Gastrocnemius medialis (tissue), 4 donors: ENCODE measurements around the gene TADA3. TPM values are rescaled to one million over a fixed set of nuclear protein-coding genes. Genes with fewer than 3 reads are reported as not detected.

Experiments used
- ATAC-seq, 2 donors: fragments of 150-250 bp; one replicate each; pipeline ENCODE4 v1.9.1; 2016
- DNase-seq, 2 donors: peaks; one replicate each; pipeline ENCODE4 v3.0.0-alpha.2; 2019
- H3K27ac ChIP-seq, 4 donors: fragments of 200-600 bp; sonication (generic); 1 replicate in 1 of 4; 2 replicates in 3 of 4; pipeline ENCODE4 v1.5.1; 2016 to 2018; ENCODE audit warnings: mild to moderate bottlenecking in 2 of 4, moderate library complexity in 1 of 4
- H3K27me3 ChIP-seq, 3 donors: fragments of 200-600 bp; sonication (generic) in 2 of 3; 1 replicate in 1 of 3; 2 replicates in 2 of 3; pipeline versions ENCODE4 v1.5.1 to v1.6.0; 2016 to 2019; ENCODE audit warnings: mild to moderate bottlenecking in 1 of 3, moderate library complexity in 1 of 3
- H3K36me3 ChIP-seq, 2 donors: fragments of 200-600 bp; sonication (generic) in 1 of 2; one replicate each; pipeline ENCODE4 v1.5.1; 2017 to 2018
- H3K4me1 ChIP-seq, 2 donors: fragments of 200-600 bp; sonication (generic) in 1 of 2; one replicate each; pipeline ENCODE4 v1.5.1; 2016 to 2017; ENCODE audit warnings: mild to moderate bottlenecking in 2 of 2
- H3K4me3 ChIP-seq, 4 donors: fragments of 200-600 bp; sonication (generic) in 3 of 4; 1 replicate in 1 of 4; 2 replicates in 3 of 4; pipeline ENCODE4 v1.5.1; 2016 to 2019; ENCODE audit warnings: mild to moderate bottlenecking in 2 of 4
- H3K9me3 ChIP-seq, 3 donors: fragments of 200-600 bp; sonication (generic) in 2 of 3; 1 replicate in 1 of 3; 2 replicates in 2 of 3; pipeline ENCODE4 v1.5.1; 2016 to 2019
- POLR2A ChIP-seq, 2 donors: fragments of 450-650 bp; IDR thresholded peaks; one replicate each; pipeline ENCODE4 v1.6.1; 2017; ENCODE audit warnings: antibody characterized with exemption in 2 of 2, mild to moderate bottlenecking in 2 of 2, moderate library complexity in 2 of 2
- in situ Hi-C, 4 donors: fragments of 200-750 bp; cut with MboI; loops; one replicate each; pipeline versions ENCODE4 v1.15.0 to v1.8.0; 2017; ENCODE audit warnings: low sequenced_read_pairs in 4 of 4
- intact Hi-C: fragments of 100-400 bp; cut with DNase I; formaldehyde crosslinking; loops from one replicate; pipeline ENCODE4 v1.15.1; 2023; ENCODE audit warnings: low total_unique reads
- total RNA-seq, 4 donors: library from RNA; depleted of rRNA; stranded (reverse); fragments of >200 nt; gene quantifications; one replicate each; pipeline versions ENCODE4 v1.1.0 to v1.2.3, GENCODE V29; 2016
- TF ChIP-seq, protein P1 (sequence below), 5 experiments: fragments of 450-650 bp in 3 of 5; fragments of 200-600 bp in 2 of 5; sonication (generic) in 2 of 5; IDR thresholded peaks in 4 of 5; conservative IDR thresholded peaks in 1 of 5; 1 replicate in 4 of 5; 2 replicates in 1 of 5; pipeline ENCODE4 v1.5.1; 2016 to 2019; ENCODE audit warnings: antibody characterized with exemption in 5 of 5, mild to moderate bottlenecking in 3 of 5, moderate library complexity in 3 of 5

TADA3 gene
- total RNA-seq, 4 donors from 2014 or later, result 58.1 to 83.5 (median 66.7) TPM

DNA sequence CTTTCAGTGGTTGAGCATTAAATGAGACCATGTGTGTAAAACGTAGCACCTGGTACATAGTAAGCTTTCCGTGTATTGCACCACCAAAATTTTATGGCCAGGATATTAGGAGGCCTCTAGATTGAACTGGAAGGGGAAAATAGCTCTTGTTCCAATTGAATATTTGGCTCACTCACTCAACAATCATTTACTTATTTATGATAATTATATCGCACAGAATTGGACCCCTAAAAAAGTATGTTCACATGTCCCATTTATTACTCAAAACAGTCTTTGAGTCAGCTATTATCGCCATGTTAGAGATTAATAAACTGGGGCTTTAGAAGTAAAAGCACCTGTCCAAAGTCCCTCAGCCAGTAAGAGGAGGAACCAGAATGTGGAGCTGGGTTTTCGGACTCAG, 12.7 kb upstream of the TADA3 start:
- intact Hi-C loops, result loop anchor here (5.0 kb wide), 1 partner anchor 112 kb away; the partner anchor contains the start of gene IL17RC
- ATAC-seq (no peak), DNase-seq (no peak)
- peaks cover 0 to 65% of the 10 kb centered on the region in 2 donors for H3K36me3 ChIP-seq
- H3K27ac ChIP-seq, result peak overlapping the region in 3 of 4 donors; percentile 89 to 95 (median 93)
- in situ Hi-C loops, result no loop called here
- H3K4me3 ChIP-seq, result no peak overlapping the region
- H3K9me3 ChIP-seq, result no peaks in the 10 kb centered on the region
- H3K4me1 ChIP-seq, result peaks cover 14 to 20% of the 10 kb centered on the region in 2 donors
- no peaks in the 10 kb centered on the region for H3K27me3 ChIP-seq
- no peak for TF ChIP-seq POLR2A (IDR thresholded peaks at IDR 0.05)
- TF ChIP-seq, protein P1, sequence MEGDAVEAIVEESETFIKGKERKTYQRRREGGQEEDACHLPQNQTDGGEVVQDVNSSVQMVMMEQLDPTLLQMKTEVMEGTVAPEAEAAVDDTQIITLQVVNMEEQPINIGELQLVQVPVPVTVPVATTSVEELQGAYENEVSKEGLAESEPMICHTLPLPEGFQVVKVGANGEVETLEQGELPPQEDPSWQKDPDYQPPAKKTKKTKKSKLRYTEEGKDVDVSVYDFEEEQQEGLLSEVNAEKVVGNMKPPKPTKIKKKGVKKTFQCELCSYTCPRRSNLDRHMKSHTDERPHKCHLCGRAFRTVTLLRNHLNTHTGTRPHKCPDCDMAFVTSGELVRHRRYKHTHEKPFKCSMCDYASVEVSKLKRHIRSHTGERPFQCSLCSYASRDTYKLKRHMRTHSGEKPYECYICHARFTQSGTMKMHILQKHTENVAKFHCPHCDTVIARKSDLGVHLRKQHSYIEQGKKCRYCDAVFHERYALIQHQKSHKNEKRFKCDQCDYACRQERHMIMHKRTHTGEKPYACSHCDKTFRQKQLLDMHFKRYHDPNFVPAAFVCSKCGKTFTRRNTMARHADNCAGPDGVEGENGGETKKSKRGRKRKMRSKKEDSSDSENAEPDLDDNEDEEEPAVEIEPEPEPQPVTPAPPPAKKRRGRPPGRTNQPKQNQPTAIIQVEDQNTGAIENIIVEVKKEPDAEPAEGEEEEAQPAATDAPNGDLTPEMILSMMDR (IDR thresholded peaks at IDR 0.05 in 4 of 5, conservative IDR thresholded peaks at IDR 0.05 in 1 of 5), result no peak

DNA sequence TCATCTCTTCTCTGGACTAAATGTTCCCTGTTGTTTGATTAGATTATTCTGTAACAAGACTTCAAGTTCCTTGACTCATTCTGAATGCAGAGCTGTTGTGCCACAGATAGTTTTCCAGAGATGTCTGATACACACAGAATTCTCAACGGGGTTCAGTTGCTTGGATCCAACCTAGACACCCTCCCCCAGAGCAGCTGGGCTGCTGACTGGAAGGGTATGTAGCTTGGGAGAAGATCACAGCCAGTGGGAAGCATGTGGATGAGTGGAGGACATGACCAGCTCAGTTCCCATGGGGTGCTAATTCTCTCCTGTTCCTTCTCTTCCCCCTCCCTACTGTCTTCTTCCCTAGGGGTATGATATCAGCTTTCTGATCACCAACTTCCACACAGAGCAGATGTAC, 11.2 kb upstream of the TADA3 start:
- intact Hi-C loops, result loop anchor here (5.0 kb wide), 1 partner anchor 114 kb away; the partner anchor contains the start of gene IL17RC
- no peaks in the 10 kb centered on the region for H3K27me3 ChIP-seq
- no peak overlapping the region for H3K4me3 ChIP-seq
- peaks cover 0 to 80% of the 10 kb centered on the region in 2 donors for H3K36me3 ChIP-seq
- peaks cover 7 to 10% of the 10 kb centered on the region in 2 donors for H3K4me1 ChIP-seq
- DNase-seq (no peak), ATAC-seq (peak; percentile 31 to 55)
- in situ Hi-C loops, result no loop called here
- no peaks in the 10 kb centered on the region for H3K9me3 ChIP-seq
- H3K27ac ChIP-seq, result peak overlapping the region; percentile 89 to 95 (median 93)
- no peak for TF ChIP-seq POLR2A (IDR thresholded peaks at IDR 0.05)
- TF ChIP-seq, protein P1 (IDR thresholded peaks at IDR 0.05 in 4 of 5, conservative IDR thresholded peaks at IDR 0.05 in 1 of 5), result no peak

DNA sequence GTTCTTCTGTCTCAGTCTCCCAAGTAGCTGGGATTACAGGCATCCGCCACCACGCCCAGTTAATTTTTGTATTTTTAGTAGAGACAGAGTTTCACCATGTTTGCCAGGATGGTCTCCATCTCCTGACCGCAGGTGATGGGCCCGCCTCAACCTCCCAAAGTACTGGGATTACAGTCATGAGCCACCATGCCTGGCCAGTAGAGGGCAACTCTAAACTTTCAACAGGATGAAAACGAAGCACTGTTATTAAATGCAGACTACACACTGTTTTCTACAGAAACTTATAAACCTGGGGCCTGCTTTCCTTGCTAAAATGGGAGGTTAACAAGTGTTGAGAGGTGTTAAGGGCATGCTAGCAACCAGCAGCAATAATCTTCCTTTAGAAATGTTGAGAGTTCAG, 8.3 kb upstream of the TADA3 start:
- peaks cover 10 to 12% of the 10 kb centered on the region in 2 donors for H3K4me1 ChIP-seq
- H3K9me3 ChIP-seq, result no peaks in the 10 kb centered on the region
- intact Hi-C loops (loop anchor here (5.0 kb wide), 1 partner anchor 117 kb away; the partner anchor contains the start of gene IL17RC), in situ Hi-C loops (no loop called here)
- peak overlapping the region in 1 of 4 donors; percentile 33 for H3K27ac ChIP-seq
- H3K4me3 ChIP-seq, result no peak overlapping the region
- DNase-seq (no peak), ATAC-seq (no peak)
- H3K27me3 ChIP-seq, result no peaks in the 10 kb centered on the region
- TF ChIP-seq, protein P1 (IDR thresholded peaks at IDR 0.05 in 4 of 5, conservative IDR thresholded peaks at IDR 0.05 in 1 of 5), result peak in 1 of 5 experiments; percentile 9
- no peak for TF ChIP-seq POLR2A (IDR thresholded peaks at IDR 0.05)
- H3K36me3 ChIP-seq, result peaks cover 6 to 76% of the 10 kb centered on the region in 2 donors

DNA sequence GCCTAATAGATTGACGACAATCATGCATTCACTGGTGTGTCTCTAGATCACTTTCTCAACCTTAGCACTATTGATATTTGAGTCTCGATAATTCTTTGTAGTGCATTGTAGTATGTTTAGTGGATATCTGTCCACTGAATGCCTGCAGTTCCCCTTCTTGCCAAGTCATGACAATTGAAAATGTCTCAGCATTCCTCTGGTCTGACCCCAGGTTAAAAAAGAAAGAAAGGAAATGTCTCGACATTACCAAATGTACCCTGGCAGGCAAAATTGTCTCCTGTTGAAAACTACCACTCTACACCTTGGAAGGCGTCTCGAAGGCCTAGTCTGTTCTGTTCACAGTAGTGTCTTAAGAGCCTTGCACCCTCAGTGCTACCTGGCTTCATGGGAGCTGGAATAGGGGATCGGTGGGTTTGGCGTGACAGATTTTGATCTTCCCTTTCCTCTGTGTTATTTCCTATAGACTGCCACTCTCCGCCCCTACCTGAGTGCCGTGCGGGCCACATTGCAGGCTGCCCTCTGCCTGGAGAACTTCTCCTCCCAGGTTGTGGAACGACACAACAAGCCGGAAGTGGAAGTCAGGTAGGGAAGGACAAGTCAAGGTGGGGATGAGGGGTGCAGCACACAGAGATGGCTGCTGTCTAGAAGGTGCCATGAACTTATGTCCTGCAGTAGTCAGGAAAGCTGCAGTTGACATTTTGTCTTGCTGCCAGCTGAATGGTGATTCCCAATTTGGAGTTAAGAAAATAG, 5.1 kb upstream of the TADA3 start:
- DNase-seq (no peak), ATAC-seq (no peak)
- no peak overlapping the region for H3K4me3 ChIP-seq
- intact Hi-C loops, result no loop called here
- peaks cover 8 to 18% of the 10 kb centered on the region in 2 donors for H3K4me1 ChIP-seq
- H3K27me3 ChIP-seq, result no peaks in the 10 kb centered on the region
- H3K27ac ChIP-seq, result no peak overlapping the region
- no peak for TF ChIP-seq POLR2A (IDR thresholded peaks at IDR 0.05)
- TF ChIP-seq, protein P1 (IDR thresholded peaks at IDR 0.05 in 4 of 5, conservative IDR thresholded peaks at IDR 0.05 in 1 of 5), result no peak
- H3K36me3 ChIP-seq, result peaks cover 6 to 48% of the 10 kb centered on the region in 2 donors
- in situ Hi-C loops, result no loop called here
- H3K9me3 ChIP-seq, result no peaks in the 10 kb centered on the region
